ENCODE data around the gene HSDL1.

GRCh38 chr16:84181144-84181915 is 36.4 kb upstream of the HSDL1 start:
- no peak for TF ChIP-seq CTCF (IDR thresholded peaks at IDR 0.05; ENCODE audit: extremely low read depth in 1 of 2, insufficient read depth in 1 of 2, low read depth in 1 of 2, low read length in 2 of 2)
- no peak for TF ChIP-seq POLR2A (IDR thresholded peaks at IDR 0.05; ENCODE audit: low read depth, low read length)
- TF ChIP-seq JUN (IDR thresholded peaks at IDR 0.05; ENCODE audit: borderline replicate concordance, insufficient read depth, insufficient read length, low read depth): no peak
- no peak for TF ChIP-seq EZH2 (IDR thresholded peaks at IDR 0.05; ENCODE audit: borderline replicate concordance, low read depth, low read length, severe bottlenecking)
- no peak for TF ChIP-seq POLR2AphosphoS5 (IDR thresholded peaks at IDR 0.05; ENCODE audit: insufficient read depth, low read depth, low read length)
- no peak for TF ChIP-seq MAX (IDR thresholded peaks at IDR 0.05; ENCODE audit: insufficient read depth, insufficient read length)
- TF ChIP-seq FOS (IDR thresholded peaks at IDR 0.05; ENCODE audit: borderline replicate concordance, insufficient read depth, low read length): no peak
